ENCODE measurements around the gene ERC2. TPM values are rescaled to one million over a fixed set of nuclear protein-coding genes. Genes with fewer than 3 reads are reported as not detected.

The ERC2 gene
- polyA plus RNA-seq, 1 experiment: 0.07 TPM

- H3K36me3 ChIP-seq (ENCODE audit: control insufficient read depth, insufficient read depth, low read length): no peaks in the 10 kb centered on the region
- no peak overlapping the region for H3K4me3 ChIP-seq (ENCODE audit: low read depth, low read length)
- no peak for DNase-seq (ENCODE audit: low read depth)
- ChIA-PET POLR2A (no interaction called here), CTCF (no interaction called here)
- TF ChIP-seq CTCF (IDR thresholded peaks at IDR 0.05; ENCODE audit: insufficient read depth, low read depth, low read length): no peak
- no peaks in the 10 kb centered on the region for H3K27me3 ChIP-seq (ENCODE audit: control insufficient read depth, insufficient read depth, low read length)
Measured at GRCh38 chr3:55827786-55828185, 640.5 kb downstream of the ERC2 start.

- Histone ChIP-seq H3K27me3 (ENCODE audit: control insufficient read depth, insufficient read depth, low read length) (no peaks in the 10 kb centered on the region), H3K36me3 (ENCODE audit: control insufficient read depth, insufficient read depth, low read length) (no peaks in the 10 kb centered on the region), H3K4me3 (ENCODE audit: low read depth, low read length) (no peak overlapping the region)
- ChIA-PET POLR2A (interaction anchor here (0.7 kb wide), 1 partner anchor 75 kb away, joined by 3 read pairs; no protein-coding TSS in a partner anchor), CTCF (interaction anchor here (0.6 kb wide), 1 partner anchor 1155 kb away, joined by 4 read pairs; no protein-coding TSS in a partner anchor)
- no peak for TF ChIP-seq CTCF (IDR thresholded peaks at IDR 0.05; ENCODE audit: insufficient read depth, low read depth, low read length)
- DNase-seq (ENCODE audit: low read depth): no peak
Measured at GRCh38 chr3:55826731-55827496, 641.4 kb downstream of the ERC2 start.

DNA sequence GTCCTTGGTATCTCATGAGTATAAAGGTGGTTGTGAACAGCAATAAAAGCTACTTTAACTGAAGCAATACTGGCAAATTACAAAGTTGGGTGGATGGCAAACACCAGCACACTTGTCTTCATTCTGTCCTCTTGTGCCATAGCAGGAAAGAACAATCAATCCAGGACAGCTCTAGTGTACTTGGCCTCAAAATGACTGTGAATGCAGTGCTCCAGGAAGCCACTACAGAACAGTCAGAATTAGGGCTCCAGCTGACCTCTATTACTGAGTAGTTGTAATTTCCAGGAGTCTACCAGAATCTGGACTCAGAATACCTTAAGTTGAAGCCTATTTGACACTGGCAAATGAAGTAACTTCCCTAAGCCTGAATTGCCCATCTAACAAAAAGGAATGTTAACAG, 642.2 kb downstream of the ERC2 start:
- DNase-seq (ENCODE audit: low read depth): no peak
- no peak for TF ChIP-seq CTCF (IDR thresholded peaks at IDR 0.05; ENCODE audit: insufficient read depth, low read depth, low read length)

GRCh38 chr3:55824406-55824805, 643.9 kb downstream of the ERC2 start:
- no peak for TF ChIP-seq CTCF (IDR thresholded peaks at IDR 0.05; ENCODE audit: insufficient read depth, low read depth, low read length)
- POLR2A ChIA-PET: no interaction called here
- no peak for DNase-seq (ENCODE audit: low read depth)
- no peaks in the 10 kb centered on the region; the same call in 1 of the 2 replicates for H3K27me3 ChIP-seq (ENCODE audit: control insufficient read depth, insufficient read depth, low read length)
- H3K36me3 ChIP-seq (ENCODE audit: control insufficient read depth, insufficient read depth, low read length): no peaks in the 10 kb centered on the region
- no peak overlapping the region for H3K4me3 ChIP-seq (ENCODE audit: low read depth, low read length)
- CTCF ChIA-PET: no interaction called here

More for the DNA sequence above, 642.2 kb downstream of the ERC2 start:
- Histone ChIP-seq H3K27me3 (ENCODE audit: control insufficient read depth, insufficient read depth, low read length) (no peaks in the 10 kb centered on the region), H3K4me3 (ENCODE audit: low read depth, low read length) (no peak overlapping the region), H3K36me3 (ENCODE audit: control insufficient read depth, insufficient read depth, low read length) (no peaks in the 10 kb centered on the region)
- ChIA-PET POLR2A (no interaction called here), CTCF (no interaction called here)

DNA sequence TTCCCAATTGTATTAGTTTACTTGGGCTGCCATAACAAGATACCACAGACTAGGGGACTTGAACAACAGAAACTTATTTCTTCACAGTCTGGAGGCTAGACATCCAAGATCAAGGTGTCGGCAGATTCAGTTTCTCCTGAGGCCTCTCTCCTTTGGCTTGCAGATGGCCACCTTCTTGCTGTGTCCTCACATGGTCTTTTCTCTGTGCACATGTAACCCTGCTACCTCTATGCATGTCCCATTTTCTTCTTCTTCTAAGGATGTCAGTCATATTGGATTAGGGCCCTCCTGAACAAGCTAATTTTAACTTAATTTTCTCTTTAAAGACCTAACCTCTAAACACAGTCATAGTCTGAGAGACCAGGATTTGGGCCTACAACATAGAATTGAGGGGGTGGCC, 644.4 kb downstream of the ERC2 start:
- Histone ChIP-seq H3K27me3 (ENCODE audit: control insufficient read depth, insufficient read depth, low read length) (no peaks in the 10 kb centered on the region; the same call in 1 of the 2 replicates), H3K36me3 (ENCODE audit: control insufficient read depth, insufficient read depth, low read length) (no peaks in the 10 kb centered on the region), H3K4me3 (ENCODE audit: low read depth, low read length) (no peak overlapping the region)
- no peak for TF ChIP-seq CTCF (IDR thresholded peaks at IDR 0.05; ENCODE audit: insufficient read depth, low read depth, low read length)
- ChIA-PET CTCF (no interaction called here), POLR2A (no interaction called here)
- DNase-seq (ENCODE audit: low read depth): no peak
